Chondrocyte (in vitro differentiated cells): ENCODE data around the gene STK10. TPM values are rescaled to one million over a fixed set of nuclear protein-coding genes. Genes with fewer than 3 reads are reported as not detected.

Experiments used
- DNase-seq: peaks from one replicate; pipeline ENCODE4 v3.0.0; 2021; ENCODE audit warnings: mixed read lengths, low spot score
- H3K27ac Mint-ChIP-seq: one replicate; pipeline ENCODE4 v1.8.0; 2021; ENCODE audit warnings: mild to moderate bottlenecking, moderate library complexity, mixed read lengths; ENCODE audit not compliant: unreplicated experiment
- H3K27me3 Mint-ChIP-seq: 2 replicates; pipeline ENCODE4 v1.8.0; 2021; ENCODE audit warnings: low read depth, mixed read lengths
- H3K36me3 Mint-ChIP-seq: 2 replicates; pipeline ENCODE4 v1.8.0; 2021; ENCODE audit warnings: low read depth, mixed read lengths
- H3K4me1 Mint-ChIP-seq: 2 replicates; pipeline ENCODE4 v1.8.0; 2021; ENCODE audit warnings: low read depth, mild to moderate bottlenecking, mixed read lengths
- H3K4me3 Mint-ChIP-seq: one replicate; pipeline ENCODE4 v1.8.0; 2021; ENCODE audit warnings: mild to moderate bottlenecking, moderate library complexity, mixed read lengths; ENCODE audit not compliant: unreplicated experiment
- H3K9me3 Mint-ChIP-seq: 2 replicates; pipeline ENCODE4 v1.8.0; 2021; ENCODE audit warnings: low read depth, mixed read lengths
- CTCF ChIP-seq: fragments of 200-600 bp; sonication (generic); IDR thresholded peaks from 2 replicates; pipeline ENCODE4 v1.5.0; 2021; ENCODE audit warnings: antibody characterized with exemption, mild to moderate bottlenecking, moderate library complexity
- total RNA-seq: library from RNA; stranded (reverse); gene quantifications from 3 replicates; pipeline ENCODE4 v1.2.1, GENCODE V29; 2021

STK10 gene
- total RNA-seq, 1 donor from 2014 or later, result 45.9 TPM

DNA sequence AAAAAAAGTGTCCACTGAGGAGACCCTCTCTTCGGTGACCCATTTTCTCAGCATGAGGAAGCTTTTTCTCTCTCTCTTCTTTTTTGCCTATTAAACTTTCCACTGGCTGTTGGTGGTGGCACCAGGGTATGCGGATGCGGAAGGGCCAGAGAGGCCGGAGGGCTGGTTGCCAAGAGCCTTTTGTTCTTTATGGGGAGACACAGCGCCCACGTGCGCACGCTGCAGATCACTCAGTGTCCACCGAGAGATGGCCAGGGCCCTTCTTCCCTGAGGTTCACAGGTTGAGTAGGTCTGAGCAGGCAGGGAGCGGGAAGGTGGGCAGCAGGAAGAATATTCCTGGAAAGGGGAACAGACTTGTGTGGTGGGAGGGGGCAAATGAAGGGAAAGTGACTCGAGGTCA lies 69.1 kb downstream of the STK10 start:
- no peak for DNase-seq
- no peak for TF ChIP-seq CTCF
- H3K4me3 Mint-ChIP-seq, result no peak overlapping the region
- H3K9me3 Mint-ChIP-seq, result no peaks in the 10 kb centered on the region
- peaks cover 33% of the 10 kb centered on the region for H3K4me1 Mint-ChIP-seq
- H3K27ac Mint-ChIP-seq, result peak overlapping the region; percentile 66
- peaks cover 16% of the 10 kb centered on the region for H3K36me3 Mint-ChIP-seq
- H3K27me3 Mint-ChIP-seq, result no peaks in the 10 kb centered on the region

DNA sequence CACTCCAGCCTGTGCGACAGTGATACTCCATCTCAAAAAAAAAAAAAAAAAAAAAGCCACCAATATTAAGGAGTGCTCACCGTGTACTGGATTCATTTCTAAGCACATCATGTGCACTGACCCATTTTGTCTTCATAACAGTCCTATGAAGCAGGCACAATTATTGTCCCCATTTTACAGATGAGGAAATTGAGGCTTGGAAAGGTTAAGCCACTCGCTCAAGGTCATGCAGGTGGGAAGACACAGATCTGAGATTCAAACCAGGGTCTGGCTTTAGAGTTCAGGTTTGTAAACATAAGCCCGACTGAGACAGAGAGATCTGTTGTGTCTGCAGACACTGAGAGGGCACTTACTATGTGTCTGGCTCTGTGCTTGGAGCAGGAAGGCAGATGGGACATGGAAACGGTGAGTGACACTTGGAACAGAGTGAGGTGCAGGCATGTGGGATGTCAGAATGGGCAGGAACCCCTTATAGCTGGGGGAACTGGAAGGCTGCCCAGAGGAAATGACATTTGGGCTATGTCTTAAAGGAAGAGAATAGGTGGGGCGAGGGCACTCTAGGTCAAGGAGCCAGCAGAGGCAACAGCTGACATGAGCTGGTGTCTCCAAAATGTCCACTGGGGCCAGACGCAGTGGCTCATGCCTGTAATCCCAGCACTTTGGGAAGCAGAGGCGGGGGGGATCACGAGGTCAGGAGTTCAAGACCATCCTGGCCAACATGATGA lies 69.9 kb downstream of the STK10 start:
- Mint-ChIP-seq H3K27me3 (no peaks in the 10 kb centered on the region), H3K9me3 (no peaks in the 10 kb centered on the region), H3K4me3 (no peak overlapping the region), H3K36me3 (peaks cover 16% of the 10 kb centered on the region), H3K4me1 (peaks cover 33% of the 10 kb centered on the region), H3K27ac (peak overlapping the region; percentile 52)
- TF ChIP-seq CTCF, result no peak
- DNase-seq, result no peak

DNA sequence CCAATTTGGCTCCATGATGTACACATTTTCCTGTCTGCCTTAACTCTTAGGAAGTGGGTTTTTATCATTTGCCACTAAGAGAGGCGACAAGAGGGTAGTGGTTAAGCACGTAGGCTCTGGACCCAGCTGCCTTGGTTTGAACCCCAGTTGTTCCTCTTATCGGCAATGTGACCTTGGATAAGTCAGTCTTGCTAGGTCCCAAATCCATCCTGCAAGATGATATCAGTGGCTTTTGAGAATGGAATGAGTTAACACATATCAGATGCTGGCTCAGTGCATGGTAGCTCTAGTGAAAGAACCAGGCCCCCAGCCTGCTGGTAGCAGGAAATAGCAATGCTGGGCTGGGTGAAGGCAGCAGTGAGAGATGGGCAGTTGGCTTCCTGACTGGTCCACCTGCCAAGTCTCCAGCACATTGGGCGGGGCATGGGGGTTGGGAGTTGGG lies 72.5 kb downstream of the STK10 start:
- H3K4me1 Mint-ChIP-seq, result peaks cover 56% of the 10 kb centered on the region
- no peaks in the 10 kb centered on the region for H3K27me3 Mint-ChIP-seq
- TF ChIP-seq CTCF, result no peak
- DNase-seq, result peak; percentile 54
- H3K36me3 Mint-ChIP-seq, result peaks cover 16% of the 10 kb centered on the region
- no peak overlapping the region for H3K27ac Mint-ChIP-seq
- H3K9me3 Mint-ChIP-seq, result no peaks in the 10 kb centered on the region
- no peak overlapping the region for H3K4me3 Mint-ChIP-seq

DNA sequence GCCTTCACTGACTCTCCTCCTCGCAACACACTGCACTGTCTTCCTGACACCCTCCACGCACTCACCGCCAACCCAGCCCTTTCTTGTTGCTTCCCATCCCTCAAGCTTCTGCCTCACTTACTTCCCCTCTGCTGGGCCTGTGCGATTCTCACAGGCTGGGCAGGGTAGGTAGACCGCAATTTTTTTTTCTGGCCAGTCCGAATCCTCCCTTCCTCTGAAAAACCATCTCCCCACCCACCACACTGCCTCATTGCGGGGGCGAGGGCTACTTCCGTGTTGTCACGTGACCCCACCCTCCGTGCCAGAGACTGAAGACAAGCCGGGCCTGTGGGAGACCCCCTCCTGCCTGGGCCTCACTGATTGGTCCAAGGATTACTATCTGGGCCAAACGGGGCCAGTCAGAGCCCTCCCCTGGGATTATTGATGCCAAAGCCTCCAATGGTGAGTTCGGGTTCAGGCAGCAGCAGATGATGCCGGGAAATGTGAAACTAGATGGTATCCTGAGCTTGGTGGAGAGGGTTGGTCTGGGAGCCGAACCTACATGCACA lies 73.1 kb downstream of the STK10 start:
- no peak overlapping the region for H3K4me3 Mint-ChIP-seq

GRCh38 chr5:172113036-172113435 lies 75.0 kb downstream of the STK10 start:
- Mint-ChIP-seq H3K4me1 (peaks cover 66% of the 10 kb centered on the region), H3K4me3 (no peak overlapping the region), H3K9me3 (no peaks in the 10 kb centered on the region), H3K27me3 (no peaks in the 10 kb centered on the region), H3K27ac (peak overlapping the region; percentile 94), H3K36me3 (peaks cover 15% of the 10 kb centered on the region)
- no peak for DNase-seq
- TF ChIP-seq CTCF, result no peak

More for the DNA sequence above, 73.1 kb downstream of the STK10 start:
- Mint-ChIP-seq H3K9me3 (no peaks in the 10 kb centered on the region), H3K36me3 (peaks cover 16% of the 10 kb centered on the region), H3K4me1 (peaks cover 62% of the 10 kb centered on the region), H3K27ac (no peak overlapping the region), H3K27me3 (no peaks in the 10 kb centered on the region)
- TF ChIP-seq CTCF, result no peak
- DNase-seq, result peak; percentile 74
